ENCODE results near the gene NPB.

NPB gene

GRCh38 chr17:81869221-81870130 lies 32.6 kb upstream of the NPB start:
- DNase-seq (ENCODE audit: low spot score), result peak; percentile 88

- peak; percentile 75 for DNase-seq (ENCODE audit: low spot score)
Measured at GRCh38 chr17:81870131-81870980, 31.7 kb upstream of the NPB start.

GRCh38 chr17:81870981-81871386 lies 31.1 kb upstream of the NPB start, which contains the start of gene ARHGDIA:
Gene ARHGDIA, minus strand, starts transcription at chr17:81871337. Its CDS starts 1,407 bp downstream, at chr17:81869930.
- no peak for DNase-seq (ENCODE audit: low spot score)

- DNase-seq (ENCODE audit: low spot score), result peak; percentile 97
Measured at GRCh38 chr17:81871387-81872230, 30.4 kb upstream of the NPB start.

- no peak for DNase-seq (ENCODE audit: low spot score)
Measured at GRCh38 chr17:81877569-81877968, 24.5 kb upstream of the NPB start.

GRCh38 chr17:81878294-81878693 lies 23.7 kb upstream of the NPB start:
- DNase-seq (ENCODE audit: low spot score), result no peak

- no peak for DNase-seq (ENCODE audit: low spot score)
Measured at GRCh38 chr17:81879121-81879520, 22.9 kb upstream of the NPB start.

- no peak for DNase-seq (ENCODE audit: low spot score)
Measured at GRCh38 chr17:81884520-81884919, 17.5 kb upstream of the NPB start.

GRCh38 chr17:81884968-81885367 lies 17.1 kb upstream of the NPB start:
- no peak for DNase-seq (ENCODE audit: low spot score)

GRCh38 chr17:81885454-81885853 lies 16.6 kb upstream of the NPB start:
- DNase-seq (ENCODE audit: low spot score), result no peak

GRCh38 chr17:81885869-81886548 lies 16.0 kb upstream of the NPB start:
- no peak for DNase-seq (ENCODE audit: low spot score)

GRCh38 chr17:81888105-81888987 lies 13.7 kb upstream of the NPB start:
- no peak for DNase-seq (ENCODE audit: low spot score)

- no peak for DNase-seq (ENCODE audit: low spot score)
Measured at GRCh38 chr17:81888988-81889595, 12.9 kb upstream of the NPB start.

- no peak for DNase-seq (ENCODE audit: low spot score)
Measured at GRCh38 chr17:81889602-81890001, 12.4 kb upstream of the NPB start.

GRCh38 chr17:81890447-81891302 lies 11.4 kb upstream of the NPB start:
- DNase-seq (ENCODE audit: low spot score), result no peak

GRCh38 chr17:81891303-81891552 lies 10.8 kb upstream of the NPB start:
- no peak for DNase-seq (ENCODE audit: low spot score)

- DNase-seq (ENCODE audit: low spot score), result no peak
Measured at GRCh38 chr17:81895400-81895799, 6.6 kb upstream of the NPB start.

GRCh38 chr17:81898029-81898866 lies 3.8 kb upstream of the NPB start:
- no peak for DNase-seq (ENCODE audit: low spot score)

Measured in ecto neural progenitor cell (in vitro differentiated cells).